ENCODE results near the gene PREX1. TPM values are rescaled to one million over a fixed set of nuclear protein-coding genes. Genes with fewer than 3 reads are reported as not detected.

The PREX1 gene
- total RNA-seq, 2 experiments from 2014 or later = 142 to 147 TPM

DNA sequence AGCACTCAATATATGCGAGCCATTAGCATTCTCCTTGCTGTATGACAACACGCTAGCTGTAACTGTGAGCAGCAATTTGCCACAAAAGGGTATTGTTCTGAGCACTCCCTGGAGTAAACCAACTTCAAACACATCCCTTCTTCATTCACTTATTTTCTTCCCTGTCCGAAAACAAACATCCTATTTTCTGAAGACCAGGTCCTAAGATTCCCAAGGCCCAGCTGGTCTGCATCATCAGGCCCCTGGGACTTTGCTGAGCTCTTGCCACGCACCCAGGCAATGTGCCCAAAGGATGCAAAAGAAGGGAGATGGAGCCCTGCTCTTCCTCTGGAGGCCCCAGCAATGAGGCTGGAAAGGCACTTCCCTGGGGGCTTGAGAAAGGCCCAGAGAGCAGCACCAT is 118.1 kb downstream of the PREX1 start:
- peaks cover 65% of the 10 kb centered on the region for H3K4me1 Mint-ChIP-seq
- no peak overlapping the region for H3K4me3 Mint-ChIP-seq
- H3K27me3 Mint-ChIP-seq = no peaks in the 10 kb centered on the region
- ATAC-seq (ENCODE audit: low read depth) (no peak), DNase-seq (peak; percentile 21)
- peaks cover 64% of the 10 kb centered on the region for H3K36me3 Mint-ChIP-seq
- POLR2A ChIA-PET = interaction anchor here (3.2 kb wide), 1 partner anchor 8 kb away, joined by 11 read pairs; no protein-coding TSS in a partner anchor
- H3K27ac Mint-ChIP-seq = peak overlapping the region; percentile 0
- no peaks in the 10 kb centered on the region for H3K9me3 Mint-ChIP-seq

DNA sequence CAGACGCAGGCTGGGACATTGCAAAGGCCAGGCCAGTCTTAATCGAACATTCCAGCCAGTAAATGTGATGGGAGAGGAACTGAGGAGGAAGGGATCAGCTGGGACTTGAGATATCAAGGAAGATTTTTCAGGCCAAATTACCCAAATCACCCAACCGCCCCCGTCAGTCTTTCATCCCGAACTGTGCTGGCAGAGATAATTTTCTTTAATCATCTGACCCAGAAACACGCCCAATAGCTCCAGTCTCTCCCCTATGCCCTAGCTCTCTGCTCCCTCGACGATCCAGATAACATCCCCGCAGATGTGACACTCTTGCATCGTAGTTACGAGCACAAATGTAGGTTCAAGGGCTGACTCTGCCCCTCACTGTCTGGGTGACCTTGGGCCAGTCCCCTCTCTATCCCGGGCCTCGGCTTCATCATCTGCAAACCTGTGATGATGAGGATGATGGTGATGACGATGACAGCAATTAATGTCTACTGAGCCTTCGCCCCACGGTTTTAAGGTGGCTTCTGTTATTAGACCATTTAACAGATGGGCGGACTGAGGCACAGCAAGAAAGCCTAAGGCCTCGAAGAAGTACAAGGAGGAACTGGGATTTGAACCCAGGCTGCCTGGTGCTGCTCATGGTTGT is 118.6 kb downstream of the PREX1 start:
- H3K27ac Mint-ChIP-seq = peak overlapping the region; percentile 81
- ATAC-seq (ENCODE audit: low read depth) (no peak), DNase-seq (peak; percentile 14)
- POLR2A ChIA-PET = interaction anchor here (3.2 kb wide), 1 partner anchor 8 kb away, joined by 11 read pairs; no protein-coding TSS in a partner anchor
- no peaks in the 10 kb centered on the region for H3K9me3 Mint-ChIP-seq
- H3K36me3 Mint-ChIP-seq = peaks cover 64% of the 10 kb centered on the region
- H3K4me3 Mint-ChIP-seq = no peak overlapping the region
- H3K4me1 Mint-ChIP-seq = peaks cover 62% of the 10 kb centered on the region
- H3K27me3 Mint-ChIP-seq = no peaks in the 10 kb centered on the region

DNA sequence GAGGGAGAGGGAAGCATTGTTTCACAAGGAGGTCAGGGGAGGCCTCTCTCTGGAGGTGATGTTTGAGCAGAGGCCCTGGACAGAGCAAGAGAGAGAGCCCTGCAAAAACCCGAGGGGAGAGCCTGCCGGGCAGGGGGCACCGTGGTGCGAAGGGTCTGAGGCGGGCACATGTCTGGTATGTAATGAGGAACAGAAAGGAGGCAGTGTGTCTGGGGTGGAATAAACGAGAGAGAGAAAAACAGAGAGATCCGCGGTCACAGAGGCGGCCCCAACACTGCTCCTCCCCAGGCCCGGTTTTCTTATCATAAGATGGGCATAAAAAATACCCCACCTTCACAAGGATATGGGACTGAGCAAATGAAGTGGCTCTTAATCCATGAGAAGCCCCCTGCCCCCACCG is 119.2 kb downstream of the PREX1 start:
- ATAC-seq (ENCODE audit: low read depth) (no peak), DNase-seq (peak; percentile 22)
- POLR2A ChIA-PET = interaction anchor here (3.2 kb wide), 1 partner anchor 9 kb away, joined by 11 read pairs; no protein-coding TSS in a partner anchor
- H3K9me3 Mint-ChIP-seq = no peaks in the 10 kb centered on the region
- peaks cover 63% of the 10 kb centered on the region for H3K36me3 Mint-ChIP-seq
- H3K4me3 Mint-ChIP-seq = peak overlapping the region; percentile 40
- H3K4me1 Mint-ChIP-seq = peaks cover 61% of the 10 kb centered on the region
- no peaks in the 10 kb centered on the region for H3K27me3 Mint-ChIP-seq
- peak overlapping the region; percentile 81 for H3K27ac Mint-ChIP-seq

DNA sequence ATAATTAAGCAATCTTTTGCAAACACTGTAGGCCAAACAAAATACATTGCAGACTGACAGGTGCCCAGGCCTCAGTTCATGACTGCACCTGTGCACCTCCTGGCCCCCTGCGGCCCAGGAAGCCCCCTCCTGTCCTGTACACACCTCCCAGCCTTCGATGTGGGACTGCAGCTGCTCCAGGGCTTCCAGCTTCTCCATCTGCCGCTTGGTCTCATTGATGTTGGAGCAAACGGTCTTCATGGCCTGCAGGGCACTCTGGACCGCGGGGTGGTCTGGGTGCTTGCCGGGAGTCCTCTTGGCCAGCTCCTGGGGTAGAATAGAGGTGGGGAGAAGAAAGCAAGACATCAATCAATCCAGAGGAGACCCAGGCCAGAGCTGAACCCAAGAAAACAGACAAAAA is 119.7 kb downstream of the PREX1 start:
- Mint-ChIP-seq H3K4me1 (peaks cover 61% of the 10 kb centered on the region), H3K36me3 (peaks cover 63% of the 10 kb centered on the region), H3K4me3 (no peak overlapping the region), H3K27ac (peak overlapping the region; percentile 81), H3K27me3 (no peaks in the 10 kb centered on the region), H3K9me3 (no peaks in the 10 kb centered on the region)
- DNase-seq = peak; percentile 21
- POLR2A ChIA-PET = interaction anchor here (3.2 kb wide), 1 partner anchor 9 kb away, joined by 11 read pairs; no protein-coding TSS in a partner anchor
- no peak for ATAC-seq (ENCODE audit: low read depth)

DNA sequence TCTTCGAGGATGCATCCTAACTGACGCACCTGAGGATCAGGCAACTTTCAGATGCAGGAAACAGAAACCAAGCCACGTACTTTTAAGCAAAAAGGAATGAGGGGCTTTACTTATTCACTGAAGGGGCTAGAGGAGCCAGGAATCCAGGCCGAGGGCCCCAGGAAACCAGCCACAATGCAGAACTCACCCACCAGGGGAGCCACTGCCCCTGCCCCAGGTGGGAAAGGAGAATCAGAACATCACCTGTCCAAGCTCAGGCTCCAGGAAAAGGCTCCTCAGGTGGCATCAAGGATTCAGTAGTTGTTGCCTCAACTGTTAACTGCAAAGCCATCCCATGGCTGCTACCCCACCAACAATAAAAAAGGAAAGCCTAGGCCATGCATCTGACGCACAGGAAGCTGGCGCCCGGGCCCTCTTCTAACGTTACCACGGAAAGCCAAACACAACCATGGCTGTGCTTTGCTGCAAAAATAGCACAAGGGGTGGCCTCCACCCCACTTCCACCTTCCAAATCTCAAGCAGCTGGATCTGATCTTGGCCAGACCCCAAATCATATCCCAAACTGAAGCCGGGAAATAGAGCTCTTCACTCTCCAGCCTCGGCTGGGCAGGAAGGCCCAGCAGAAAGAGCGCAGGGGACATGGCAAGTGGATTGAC is 121.0 kb downstream of the PREX1 start:
- no peak for DNase-seq
- POLR2A ChIA-PET = interaction anchor here (0.6 to 3.2 kb wide), 7 partner anchors 9 to 986 kb away, joined by 3 to 11 read pairs (median 4); no protein-coding TSS in a partner anchor
- ATAC-seq (ENCODE audit: low read depth) = peak; percentile 76
- H3K4me1 Mint-ChIP-seq = peaks cover 53% of the 10 kb centered on the region
- H3K36me3 Mint-ChIP-seq = peaks cover 54% of the 10 kb centered on the region
- peak overlapping the region; percentile 91 for H3K27ac Mint-ChIP-seq
- H3K9me3 Mint-ChIP-seq = no peaks in the 10 kb centered on the region
- H3K4me3 Mint-ChIP-seq = peak overlapping the region; percentile 60
- H3K27me3 Mint-ChIP-seq = no peaks in the 10 kb centered on the region

DNA sequence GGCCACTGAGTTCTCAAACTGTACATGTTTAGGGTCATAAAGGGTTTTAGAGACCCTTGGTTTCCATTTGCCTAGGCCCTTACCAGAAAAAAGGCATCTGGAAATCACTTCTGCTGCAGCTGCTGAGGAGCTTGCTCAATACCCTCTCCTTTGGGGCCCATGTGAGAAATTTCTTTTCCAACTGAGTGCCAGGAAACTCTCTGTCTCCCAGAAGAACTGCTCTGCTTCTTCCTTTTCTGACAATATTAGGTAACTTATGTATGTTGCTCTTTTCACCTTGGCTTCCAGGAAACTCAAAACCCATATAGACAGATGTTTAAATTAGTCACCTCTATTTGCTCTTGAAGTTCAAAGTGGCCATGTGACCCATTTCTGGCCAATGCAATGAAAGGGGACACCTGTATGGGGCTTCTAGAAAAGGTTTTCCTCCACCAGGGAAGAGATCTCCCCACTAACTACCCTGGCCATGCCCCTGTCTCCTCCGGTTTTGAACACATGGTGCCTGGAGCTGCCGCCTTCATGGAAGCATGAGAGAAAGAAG is 121.6 kb downstream of the PREX1 start:
- peaks cover 55% of the 10 kb centered on the region for H3K36me3 Mint-ChIP-seq
- H3K27ac Mint-ChIP-seq = peak overlapping the region; percentile 91
- ATAC-seq (ENCODE audit: low read depth) = peak; percentile 40
- peak overlapping the region; percentile 60 for H3K4me3 Mint-ChIP-seq
- POLR2A ChIA-PET = interaction anchor here (1.5 to 3.2 kb wide), 3 partner anchors 11 to 113 kb away, joined by 3 to 11 read pairs (median 6); no protein-coding TSS in a partner anchor
- H3K9me3 Mint-ChIP-seq = no peaks in the 10 kb centered on the region
- DNase-seq = no peak
- no peaks in the 10 kb centered on the region for H3K27me3 Mint-ChIP-seq
- peaks cover 54% of the 10 kb centered on the region for H3K4me1 Mint-ChIP-seq

DNA sequence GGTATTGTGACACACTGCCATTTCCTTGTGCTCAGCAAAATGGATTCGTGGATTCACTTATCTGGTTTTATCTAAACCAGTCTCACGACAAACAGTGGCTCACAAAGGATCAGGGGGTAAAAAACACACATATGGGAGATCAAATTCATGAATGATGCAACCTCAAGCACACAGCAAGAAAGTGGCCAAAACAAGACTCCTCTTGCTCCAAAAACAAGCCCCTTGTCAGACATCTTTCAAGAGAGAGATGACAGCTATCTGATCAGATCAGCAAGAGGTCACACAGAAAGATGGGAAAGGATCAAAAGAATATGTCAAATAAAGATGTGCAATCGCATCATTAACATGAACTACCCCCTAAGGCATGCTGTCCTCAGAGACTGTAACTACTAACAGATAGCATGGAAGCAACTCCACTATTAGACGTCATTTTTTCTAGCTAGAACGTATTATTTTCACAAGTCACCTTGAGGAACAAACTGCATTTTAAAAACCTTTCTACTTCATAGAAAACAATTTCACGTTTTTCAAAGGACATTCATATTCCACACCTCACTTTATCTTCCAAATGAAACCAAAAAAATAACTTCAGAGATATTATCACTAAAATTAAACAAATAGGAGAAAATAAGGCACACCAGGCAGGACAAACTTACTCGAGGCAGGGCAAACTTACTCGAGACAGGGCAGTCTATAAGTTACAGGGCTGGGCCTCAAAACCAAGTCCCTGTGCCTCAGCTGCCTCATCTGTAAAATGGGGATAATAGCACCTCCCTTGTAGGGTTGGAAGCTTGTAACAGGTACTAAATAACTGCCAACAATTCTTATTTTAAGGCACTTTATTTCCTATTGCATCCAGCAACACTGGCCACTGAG is 122.3 kb downstream of the PREX1 start:
- DNase-seq (no peak), ATAC-seq (ENCODE audit: low read depth) (no peak)
- H3K9me3 Mint-ChIP-seq = no peaks in the 10 kb centered on the region
- peaks cover 57% of the 10 kb centered on the region for H3K36me3 Mint-ChIP-seq
- peak overlapping the region; percentile 66 for H3K27ac Mint-ChIP-seq
- no peak overlapping the region for H3K4me3 Mint-ChIP-seq
- POLR2A ChIA-PET = interaction anchor here (0.5 kb wide), 1 partner anchor 87 kb away, joined by 3 read pairs; no protein-coding TSS in a partner anchor
- peaks cover 56% of the 10 kb centered on the region for H3K4me1 Mint-ChIP-seq
- H3K27me3 Mint-ChIP-seq = no peaks in the 10 kb centered on the region

DNA sequence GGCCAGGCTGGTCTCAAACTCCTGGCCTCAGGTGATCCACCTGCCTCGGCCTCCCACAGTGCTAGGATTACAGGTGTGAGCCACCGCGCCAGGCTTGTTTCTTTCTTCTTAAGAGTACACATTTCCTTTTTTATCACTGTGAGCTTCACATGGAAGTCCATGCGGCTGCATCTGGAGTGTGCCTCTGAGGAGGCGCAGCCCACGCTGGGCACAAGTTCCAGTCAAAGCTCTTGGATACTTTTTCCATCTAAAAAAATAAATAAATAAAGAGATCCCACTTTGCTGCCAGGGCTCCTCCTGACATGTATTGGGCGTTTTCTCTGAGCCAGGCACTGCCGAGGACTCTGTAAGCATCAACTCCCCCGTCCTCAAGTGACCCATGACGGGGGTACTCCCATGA is 123.0 kb downstream of the PREX1 start:
- Mint-ChIP-seq H3K36me3 (peaks cover 63% of the 10 kb centered on the region), H3K4me1 (peaks cover 55% of the 10 kb centered on the region), H3K27ac (no peak overlapping the region), H3K9me3 (no peaks in the 10 kb centered on the region), H3K27me3 (no peaks in the 10 kb centered on the region), H3K4me3 (no peak overlapping the region)
- DNase-seq = no peak
- ATAC-seq (ENCODE audit: low read depth) = no peak
- POLR2A ChIA-PET = interaction anchor here (0.5 to 1.1 kb wide), 2 partner anchors 16 to 88 kb away, joined by 3 read pairs; no protein-coding TSS in a partner anchor

DNA sequence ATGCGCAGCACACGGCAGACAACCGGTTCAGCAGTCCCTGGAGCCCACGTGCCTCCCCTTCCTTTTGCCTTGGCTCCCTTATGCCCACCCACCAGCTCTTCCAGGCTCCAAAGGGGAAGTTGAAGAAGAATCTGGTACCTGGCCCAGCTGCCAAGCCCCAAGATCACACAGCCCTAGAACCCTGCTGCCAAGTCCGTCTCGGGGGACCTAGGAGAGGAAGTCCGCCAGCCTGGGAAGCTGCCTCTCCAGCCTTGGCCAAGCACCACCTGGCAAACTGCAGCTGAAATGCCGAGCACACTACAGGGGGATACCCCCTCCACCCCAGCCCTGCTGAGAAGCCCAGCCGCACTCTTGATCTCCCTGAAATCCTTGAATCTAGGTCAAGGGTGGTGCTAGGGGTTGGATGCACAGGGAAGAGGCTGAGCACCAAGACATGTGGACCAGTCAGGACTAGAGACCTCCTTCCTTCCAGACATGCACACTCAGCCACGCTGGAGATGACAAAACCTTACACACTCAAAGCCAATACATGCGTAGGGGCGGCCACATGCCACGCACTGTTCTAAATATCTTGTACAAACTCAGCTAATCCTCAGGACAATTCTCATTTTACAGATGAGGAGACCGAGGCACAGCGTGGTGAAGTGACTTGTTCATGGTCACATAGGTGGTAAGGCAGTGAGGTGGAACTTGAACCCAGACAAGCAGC is 124.1 kb downstream of the PREX1 start:
- no peak for ATAC-seq (ENCODE audit: low read depth)
- Mint-ChIP-seq H3K27me3 (no peaks in the 10 kb centered on the region), H3K4me1 (peaks cover 53% of the 10 kb centered on the region), H3K27ac (no peak overlapping the region), H3K36me3 (peaks cover 65% of the 10 kb centered on the region), H3K4me3 (no peak overlapping the region), H3K9me3 (no peaks in the 10 kb centered on the region)
- no peak for DNase-seq
- POLR2A ChIA-PET = interaction anchor here (1.1 to 1.6 kb wide), 2 partner anchors 15 to 35 kb away, joined by 3 to 5 read pairs; no protein-coding TSS in a partner anchor

DNA sequence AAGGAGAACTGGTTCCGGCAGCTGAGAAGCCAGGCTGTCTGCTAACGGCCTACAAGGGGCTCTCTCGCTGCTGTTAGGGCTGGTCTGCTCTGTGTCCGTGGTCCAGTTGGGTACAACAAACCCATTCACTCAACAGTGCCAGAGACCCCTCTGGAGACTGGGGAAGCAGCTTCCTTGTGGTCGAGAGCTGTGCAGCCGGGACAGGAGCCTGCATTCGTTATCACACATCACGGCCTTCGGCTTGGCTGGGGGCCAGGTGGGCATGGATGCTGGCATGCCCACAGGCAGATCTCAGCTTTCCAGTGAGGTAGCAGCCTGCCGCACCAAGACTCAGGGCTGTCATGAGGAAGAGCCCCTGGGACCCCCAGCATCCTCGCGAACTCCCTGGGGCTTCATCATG is 124.7 kb downstream of the PREX1 start:
- peaks cover 51% of the 10 kb centered on the region for H3K4me1 Mint-ChIP-seq
- H3K9me3 Mint-ChIP-seq = no peaks in the 10 kb centered on the region
- POLR2A ChIA-PET = interaction anchor here (1.6 kb wide), 1 partner anchor 36 kb away, joined by 5 read pairs; no protein-coding TSS in a partner anchor
- H3K4me3 Mint-ChIP-seq = no peak overlapping the region
- H3K27me3 Mint-ChIP-seq = no peaks in the 10 kb centered on the region
- DNase-seq (no peak), ATAC-seq (ENCODE audit: low read depth) (no peak)
- H3K36me3 Mint-ChIP-seq = peaks cover 64% of the 10 kb centered on the region
- H3K27ac Mint-ChIP-seq = no peak overlapping the region

DNA sequence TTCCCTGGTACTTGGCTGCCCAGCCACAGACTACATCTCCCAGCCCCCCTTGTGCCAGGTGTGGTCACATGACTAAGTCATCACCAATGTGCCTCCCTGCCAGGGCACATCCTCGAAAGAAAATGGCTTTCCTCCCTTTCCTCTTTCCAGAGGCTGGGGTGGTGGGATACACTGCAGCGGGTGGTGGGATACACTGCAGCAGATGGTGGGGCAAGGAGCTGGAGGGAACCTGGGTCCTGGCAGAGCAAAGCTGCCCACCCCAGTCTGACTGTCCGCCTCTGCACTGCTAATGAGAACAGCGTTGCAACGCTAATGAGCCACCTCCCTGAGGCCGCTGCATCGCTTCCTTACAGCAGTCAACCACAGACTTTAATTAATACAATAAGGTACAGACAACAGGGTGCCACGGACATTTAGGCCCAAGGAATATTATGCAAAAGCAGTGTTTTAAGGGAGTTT is 125.3 kb downstream of the PREX1 start:
- H3K4me3 Mint-ChIP-seq = no peak overlapping the region
- H3K9me3 Mint-ChIP-seq = no peaks in the 10 kb centered on the region
- H3K36me3 Mint-ChIP-seq = peaks cover 60% of the 10 kb centered on the region
- ATAC-seq (ENCODE audit: low read depth) = no peak
- H3K27me3 Mint-ChIP-seq = no peaks in the 10 kb centered on the region
- no peak overlapping the region for H3K27ac Mint-ChIP-seq
- DNase-seq = no peak
- peaks cover 48% of the 10 kb centered on the region for H3K4me1 Mint-ChIP-seq
- POLR2A ChIA-PET = interaction anchor here (1.6 kb wide), 1 partner anchor 36 kb away, joined by 5 read pairs; no protein-coding TSS in a partner anchor

DNA sequence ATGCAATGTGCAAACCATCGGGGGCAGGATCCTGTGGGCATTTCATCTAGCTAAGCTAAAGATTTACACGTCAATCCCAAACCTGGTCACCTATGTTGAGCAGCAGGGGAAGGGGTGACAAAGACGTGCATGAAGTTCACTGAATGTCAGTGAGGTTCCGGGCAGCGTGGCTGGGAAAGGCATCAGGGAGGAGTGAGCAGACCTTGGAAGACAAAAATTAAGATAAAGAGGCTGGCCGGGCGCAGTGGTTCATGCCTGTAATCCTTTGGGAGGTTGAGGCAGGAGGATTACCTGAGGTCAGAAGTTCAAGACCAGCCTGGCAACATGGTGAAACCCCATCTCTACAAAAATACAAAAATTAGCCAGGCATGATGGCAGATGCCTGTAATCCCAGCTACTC is 126.1 kb downstream of the PREX1 start:
- Mint-ChIP-seq H3K4me1 (peaks cover 41% of the 10 kb centered on the region), H3K36me3 (peaks cover 55% of the 10 kb centered on the region), H3K27ac (peak overlapping the region; percentile 77), H3K9me3 (no peaks in the 10 kb centered on the region), H3K27me3 (no peaks in the 10 kb centered on the region), H3K4me3 (no peak overlapping the region)
- POLR2A ChIA-PET = no interaction called here
- ATAC-seq (ENCODE audit: low read depth) (no peak), DNase-seq (no peak)
